Body of pancreas (tissue), 4 donors: ENCODE data around the gene MAPK13.

Source experiments
- CTCF ChIP-seq, 7 experiments: fragments of 450-650 bp in 4 of 7; fragments of 200-600 bp in 3 of 7; sonication (generic) in 3 of 7; IDR thresholded peaks; one replicate each; pipeline ENCODE4 v1.5.1; 2016 to 2019; ENCODE audit warnings: antibody characterized with exemption in 7 of 7
- POLR2A ChIP-seq, 3 donors: fragments of 450-650 bp; IDR thresholded peaks; one replicate each; pipeline ENCODE4 v1.6.1; 2016; ENCODE audit warnings: antibody characterized with exemption in 3 of 3, mild to moderate bottlenecking in 2 of 3

- no peak for TF ChIP-seq CTCF (IDR thresholded peaks at IDR 0.05)
- no peak for TF ChIP-seq POLR2A (IDR thresholded peaks at IDR 0.05)
Measured at GRCh38 chr6:36128073-36128472, 2.2 kb upstream of the MAPK13 start.
